Muscle layer of colon (tissue), 2 donors: ENCODE measurements around the gene OR10G7.

Experiments
- H3K27ac ChIP-seq: one replicate; pipeline ENCODE4 v1.7.0; 2013; ENCODE audit warnings: low read depth, mild to moderate bottlenecking, low read length, moderate library complexity
- H3K27me3 ChIP-seq, 2 donors: one replicate each; pipeline ENCODE4 v1.7.0; 2013; ENCODE audit warnings: low read length in 2 of 2, mild to moderate bottlenecking in 2 of 2; ENCODE audit not compliant: insufficient read depth in 2 of 2, control insufficient read depth in 1 of 2
- H3K36me3 ChIP-seq: one replicate; pipeline ENCODE4 v1.7.0; 2013; ENCODE audit warnings: mild to moderate bottlenecking, low read length; ENCODE audit not compliant: insufficient read depth
- H3K4me1 ChIP-seq: one replicate; pipeline ENCODE4 v1.7.0; 2013; ENCODE audit warnings: mild to moderate bottlenecking, low read length; ENCODE audit not compliant: insufficient read depth
- H3K4me3 ChIP-seq, 2 donors: one replicate each; pipeline ENCODE4 v1.7.0; 2013; ENCODE audit warnings: low read length in 2 of 2, low read depth in 1 of 2, mild to moderate bottlenecking in 1 of 2, moderate library complexity in 1 of 2
- H3K9ac ChIP-seq: one replicate; pipeline ENCODE4 v1.7.0; 2013; ENCODE audit warnings: low read length
- H3K9me3 ChIP-seq: one replicate; pipeline ENCODE4 v1.7.0; 2013; ENCODE audit warnings: mild to moderate bottlenecking, low read length
- donor health status: abdominal sarcoma.
- donor health status: Adenocarcinoma of cecum.

OR10G7 gene

GRCh38 chr11:124074554-124074953 lies 33.4 kb upstream of the OR10G7 start:
- no peaks in the 10 kb centered on the region for H3K9me3 ChIP-seq
- no peak overlapping the region for H3K27ac ChIP-seq
- H3K4me3 ChIP-seq: no peak overlapping the region
- H3K9ac ChIP-seq: no peak overlapping the region
- H3K4me1 ChIP-seq: no peaks in the 10 kb centered on the region
- no peaks in the 10 kb centered on the region for H3K36me3 ChIP-seq
- peaks cover 0 to 30% of the 10 kb centered on the region in 2 donors for H3K27me3 ChIP-seq

DNA sequence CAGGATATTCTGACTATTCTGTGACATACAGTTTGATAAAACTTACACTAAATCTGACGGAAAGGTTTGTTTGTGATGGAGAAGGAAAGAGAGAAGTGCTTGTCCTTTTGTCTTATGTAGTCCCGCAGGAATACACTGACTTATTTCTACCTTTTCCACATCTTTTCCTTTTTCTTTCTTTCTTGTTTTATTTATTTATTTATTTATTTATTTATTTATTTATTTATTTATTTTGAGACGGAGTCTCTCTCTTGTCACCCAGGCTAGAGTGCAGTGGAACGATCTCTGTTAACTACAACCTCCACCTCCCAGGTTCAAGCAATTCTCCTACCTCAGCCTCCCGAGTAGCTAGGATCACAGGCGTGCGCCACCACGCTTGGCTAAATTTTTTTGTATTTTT lies 31.0 kb upstream of the OR10G7 start:
- Histone ChIP-seq H3K36me3 (no peaks in the 10 kb centered on the region), H3K9me3 (no peaks in the 10 kb centered on the region), H3K4me1 (no peaks in the 10 kb centered on the region), H3K4me3 (no peak overlapping the region), H3K27ac (no peak overlapping the region), H3K27me3 (peaks cover 0 to 27% of the 10 kb centered on the region in 2 donors), H3K9ac (no peak overlapping the region)

GRCh38 chr11:124071623-124071948 lies 30.5 kb upstream of the OR10G7 start:
- Histone ChIP-seq H3K4me1 (no peaks in the 10 kb centered on the region), H3K36me3 (no peaks in the 10 kb centered on the region), H3K4me3 (no peak overlapping the region), H3K9ac (no peak overlapping the region), H3K9me3 (no peaks in the 10 kb centered on the region), H3K27ac (no peak overlapping the region), H3K27me3 (peaks cover 0 to 25% of the 10 kb centered on the region in 2 donors)

GRCh38 chr11:124070915-124071622 lies 29.9 kb upstream of the OR10G7 start:
- Histone ChIP-seq H3K4me3 (no peak overlapping the region), H3K9me3 (no peaks in the 10 kb centered on the region), H3K27me3 (peaks cover 0 to 20% of the 10 kb centered on the region in 2 donors), H3K36me3 (no peaks in the 10 kb centered on the region), H3K4me1 (no peaks in the 10 kb centered on the region), H3K9ac (no peak overlapping the region), H3K27ac (no peak overlapping the region)

DNA sequence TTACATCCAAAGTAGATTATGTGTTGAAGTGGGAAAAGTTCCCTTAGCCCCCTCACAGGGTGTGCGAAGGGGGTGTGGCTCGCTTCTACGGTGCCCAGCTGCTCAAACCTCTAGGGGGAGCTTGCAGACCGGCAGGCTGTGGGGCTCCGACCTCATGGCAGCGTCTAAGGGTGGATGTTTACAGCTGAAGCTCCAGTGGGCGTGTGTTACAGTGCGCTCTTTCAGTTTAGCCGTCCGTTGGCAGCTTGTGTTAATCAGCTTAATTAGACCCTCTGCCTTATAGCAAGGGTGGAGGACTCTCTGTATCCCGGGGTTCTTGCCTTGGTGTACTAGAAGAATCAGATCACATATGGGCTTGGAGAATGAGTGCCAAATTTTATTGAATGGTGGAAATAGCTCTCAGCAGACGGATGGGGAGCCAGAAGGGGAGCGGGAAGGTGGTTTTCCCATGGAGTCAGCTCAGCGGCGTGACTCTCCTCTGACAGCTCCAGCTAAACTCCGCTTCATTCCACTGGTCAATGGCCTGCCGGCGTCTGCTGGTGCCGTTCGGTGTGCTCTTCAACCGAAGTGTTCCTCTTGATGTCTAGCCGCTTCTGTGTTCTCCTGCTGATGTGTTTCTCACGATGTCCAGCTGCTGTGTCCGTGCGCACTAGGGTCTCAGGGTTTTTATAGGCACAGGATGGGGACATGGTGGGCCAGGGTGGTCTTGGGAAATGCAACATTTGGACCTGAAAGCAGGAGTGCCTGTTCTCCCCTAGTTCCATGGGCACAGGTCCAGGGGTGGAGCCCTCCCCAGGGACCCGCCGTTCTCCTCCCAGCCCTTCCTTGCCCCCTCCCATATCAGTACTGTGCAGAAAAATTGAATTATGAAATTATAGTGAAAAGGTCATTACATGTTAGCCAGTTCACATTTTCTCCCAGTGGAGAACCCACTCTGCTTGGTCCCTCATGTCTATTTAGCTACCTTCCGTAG lies 28.6 kb upstream of the OR10G7 start:
- H3K27ac ChIP-seq: no peak overlapping the region
- H3K9ac ChIP-seq: no peak overlapping the region
- no peak overlapping the region for H3K4me3 ChIP-seq
- no peaks in the 10 kb centered on the region for H3K36me3 ChIP-seq
- no peaks in the 10 kb centered on the region for H3K4me1 ChIP-seq
- H3K27me3 ChIP-seq: peaks cover 0 to 12% of the 10 kb centered on the region in 2 donors
- no peaks in the 10 kb centered on the region for H3K9me3 ChIP-seq

GRCh38 chr11:124068601-124069110 lies 27.5 kb upstream of the OR10G7 start:
- no peaks in the 10 kb centered on the region for H3K4me1 ChIP-seq
- H3K9me3 ChIP-seq: no peaks in the 10 kb centered on the region
- H3K27me3 ChIP-seq: peaks cover 0 to 7% of the 10 kb centered on the region in 2 donors
- H3K9ac ChIP-seq: no peak overlapping the region
- no peaks in the 10 kb centered on the region for H3K36me3 ChIP-seq
- H3K4me3 ChIP-seq: no peak overlapping the region
- no peak overlapping the region for H3K27ac ChIP-seq

- H3K27me3 ChIP-seq: no peaks in the 10 kb centered on the region
- H3K4me1 ChIP-seq: no peaks in the 10 kb centered on the region
- no peak overlapping the region for H3K9ac ChIP-seq
- H3K4me3 ChIP-seq: no peak overlapping the region
- no peaks in the 10 kb centered on the region for H3K36me3 ChIP-seq
- no peaks in the 10 kb centered on the region for H3K9me3 ChIP-seq
- no peak overlapping the region for H3K27ac ChIP-seq
Observed at GRCh38 chr11:124052966-124053365, 11.8 kb upstream of the OR10G7 start.

DNA sequence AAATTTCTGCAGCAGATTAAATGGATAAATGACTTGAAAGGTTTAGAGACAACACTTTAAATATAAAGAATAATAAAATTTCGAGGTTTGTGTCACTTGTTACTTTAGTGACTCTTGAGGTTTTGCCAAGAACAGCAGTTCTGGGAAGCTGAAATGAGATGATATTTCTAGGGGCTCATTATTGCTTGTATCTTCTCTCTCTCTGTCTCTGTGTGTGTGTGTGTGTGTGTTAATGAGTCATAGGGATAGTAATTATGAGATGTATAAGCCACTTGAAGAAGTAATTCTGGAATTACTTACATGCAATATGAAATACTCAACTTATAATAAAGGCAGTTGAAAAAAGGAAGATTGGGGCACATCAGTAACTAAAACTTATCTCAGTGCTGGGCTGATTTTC lies 9.6 kb upstream of the OR10G7 start:
- Histone ChIP-seq H3K27ac (no peak overlapping the region), H3K27me3 (no peaks in the 10 kb centered on the region), H3K36me3 (no peaks in the 10 kb centered on the region), H3K9me3 (no peaks in the 10 kb centered on the region), H3K4me3 (no peak overlapping the region), H3K4me1 (no peaks in the 10 kb centered on the region), H3K9ac (no peak overlapping the region)

GRCh38 chr11:124043420-124043819 lies 2.3 kb upstream of the OR10G7 start:
- H3K27ac ChIP-seq: no peak overlapping the region
- H3K4me3 ChIP-seq: no peak overlapping the region
- H3K36me3 ChIP-seq: no peaks in the 10 kb centered on the region
- H3K9me3 ChIP-seq: no peaks in the 10 kb centered on the region
- H3K9ac ChIP-seq: no peak overlapping the region
- no peaks in the 10 kb centered on the region for H3K27me3 ChIP-seq
- H3K4me1 ChIP-seq: no peaks in the 10 kb centered on the region

GRCh38 chr11:124039557-124039956 lies 1.6 kb downstream of the OR10G7 start:
- H3K27me3 ChIP-seq: no peaks in the 10 kb centered on the region
- no peak overlapping the region for H3K9ac ChIP-seq
- H3K4me3 ChIP-seq: no peak overlapping the region
- H3K27ac ChIP-seq: no peak overlapping the region
- no peaks in the 10 kb centered on the region for H3K36me3 ChIP-seq
- H3K9me3 ChIP-seq: no peaks in the 10 kb centered on the region
- H3K4me1 ChIP-seq: no peaks in the 10 kb centered on the region

DNA sequence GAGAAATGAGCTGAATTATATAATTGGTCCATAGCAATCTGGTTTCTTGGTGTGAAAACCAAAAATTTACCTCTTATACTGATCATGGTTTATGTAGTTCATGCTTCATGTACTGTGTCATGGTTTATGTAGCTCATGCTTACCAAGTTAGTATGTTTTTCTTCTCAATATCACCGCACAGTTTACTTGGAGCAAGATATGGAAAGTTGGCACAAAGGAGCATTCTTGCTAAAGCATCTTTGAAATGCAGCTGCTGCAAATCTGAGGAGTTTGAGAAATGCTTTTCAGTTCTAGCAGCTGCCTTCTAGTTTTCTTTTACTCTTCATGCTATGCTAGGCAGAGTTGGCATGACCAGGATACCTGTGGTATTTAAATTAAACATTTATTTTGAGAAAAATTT lies 4.5 kb downstream of the OR10G7 start:
- no peaks in the 10 kb centered on the region for H3K9me3 ChIP-seq
- no peaks in the 10 kb centered on the region for H3K4me1 ChIP-seq
- no peaks in the 10 kb centered on the region for H3K36me3 ChIP-seq
- no peak overlapping the region for H3K27ac ChIP-seq
- no peaks in the 10 kb centered on the region for H3K27me3 ChIP-seq
- H3K4me3 ChIP-seq: no peak overlapping the region
- no peak overlapping the region for H3K9ac ChIP-seq
